Uterus (tissue), 4 donors: ENCODE results near the gene CRY1. TPM values are rescaled to one million over a fixed set of nuclear protein-coding genes. Genes with fewer than 3 reads are reported as not detected.

Experiments
- DNase-seq, 2 donors: peaks; one replicate each; pipeline ENCODE4 v3.0.0-alpha.2; 2019 to 2020
- H3K27ac ChIP-seq, 2 donors: fragments of 200-600 bp; sonication (generic); 1 replicate in 1 of 2; 2 replicates in 1 of 2; pipeline ENCODE4 v1.5.1; 2016 to 2018
- H3K27me3 ChIP-seq, 2 donors: fragments of 200-600 bp; sonication (generic); one replicate each; pipeline ENCODE4 v1.5.1; 2018 to 2019; ENCODE audit warnings: control low read depth in 1 of 2
- H3K36me3 ChIP-seq, 2 donors: fragments of 200-600 bp; sonication (generic); one replicate each; pipeline ENCODE4 v1.5.1; 2019; ENCODE audit warnings: control low read depth in 1 of 2
- H3K4me1 ChIP-seq, 2 donors: fragments of 200-600 bp; sonication (generic); one replicate each; pipeline ENCODE4 v1.5.1; 2018 to 2019; ENCODE audit warnings: control low read depth in 1 of 2
- H3K4me3 ChIP-seq, 2 donors: fragments of 200-600 bp; sonication (generic); 1 replicate in 1 of 2; 2 replicates in 1 of 2; pipeline ENCODE4 v1.5.1; 2018 to 2019; ENCODE audit warnings: mild to moderate bottlenecking in 1 of 2
- H3K9me3 ChIP-seq, 2 donors: fragments of 200-600 bp; sonication (generic); one replicate each; pipeline ENCODE4 v1.5.1; 2019; ENCODE audit warnings: control low read depth in 1 of 2
- POLR2A ChIP-seq, 2 donors: fragments of 450-650 bp; IDR thresholded peaks; one replicate each; pipeline ENCODE4 v1.6.1; 2016; ENCODE audit warnings: antibody characterized with exemption in 2 of 2, mild to moderate bottlenecking in 1 of 2, moderate library complexity in 1 of 2
- intact Hi-C: fragments of 100-400 bp; cut with DNase I; formaldehyde crosslinking; loops from one replicate; pipeline ENCODE4 v1.15.1; 2023; ENCODE audit warnings: low total_unique reads
- total RNA-seq, 4 donors: library from RNA; depleted of rRNA in 3 of 4; stranded (reverse); fragments of >200 nt in 3 of 4; gene quantifications; one replicate each; pipeline versions ENCODE4 v1.1.0 to v1.2.4, GENCODE V29; 2014 to 2023
- TF ChIP-seq, protein P1 (sequence below), 4 experiments: fragments of 200-600 bp in 2 of 4; fragments of 450-650 bp in 2 of 4; sonication (generic) in 2 of 4; IDR thresholded peaks; one replicate each; pipeline ENCODE4 v1.5.1; 2016 to 2019; ENCODE audit warnings: antibody characterized with exemption in 4 of 4, mild to moderate bottlenecking in 2 of 4, moderate library complexity in 1 of 4
- donor health status: DM: yes; HTN: yes; CAD: no.

Gene CRY1
- total RNA-seq, 4 donors from 2014 or later: 8.2 to 66.5 (median 35.6) TPM

DNA sequence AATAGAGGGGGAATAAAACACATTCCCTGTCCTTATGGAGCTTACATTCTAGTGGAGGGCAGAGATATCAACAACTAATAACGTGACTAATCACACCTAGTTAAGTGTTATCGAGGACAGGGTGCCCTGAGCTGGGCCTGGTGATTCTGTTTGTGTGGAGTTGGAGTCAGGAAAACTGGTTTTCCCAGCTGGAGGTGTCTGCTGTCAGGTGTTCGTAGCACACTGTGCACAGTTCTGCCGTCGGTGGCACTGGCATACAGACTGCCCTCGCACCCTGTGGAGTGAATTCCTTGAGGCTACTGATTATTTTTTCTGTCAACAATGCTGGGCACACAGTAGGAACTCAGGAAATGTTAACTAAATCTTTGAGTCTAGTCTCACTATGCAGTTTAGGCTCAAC is 105.5 kb downstream of the CRY1 start:
- Histone ChIP-seq H3K27ac (peak overlapping the region; percentile 90 to 91), H3K4me3 (no peak overlapping the region), H3K36me3 (no peaks in the 10 kb centered on the region), H3K9me3 (no peaks in the 10 kb centered on the region), H3K4me1 (no peaks in the 10 kb centered on the region), H3K27me3 (no peaks in the 10 kb centered on the region)
- no peak for DNase-seq
- TF ChIP-seq POLR2A (IDR thresholded peaks at IDR 0.05): no peak
- TF ChIP-seq, protein P1, sequence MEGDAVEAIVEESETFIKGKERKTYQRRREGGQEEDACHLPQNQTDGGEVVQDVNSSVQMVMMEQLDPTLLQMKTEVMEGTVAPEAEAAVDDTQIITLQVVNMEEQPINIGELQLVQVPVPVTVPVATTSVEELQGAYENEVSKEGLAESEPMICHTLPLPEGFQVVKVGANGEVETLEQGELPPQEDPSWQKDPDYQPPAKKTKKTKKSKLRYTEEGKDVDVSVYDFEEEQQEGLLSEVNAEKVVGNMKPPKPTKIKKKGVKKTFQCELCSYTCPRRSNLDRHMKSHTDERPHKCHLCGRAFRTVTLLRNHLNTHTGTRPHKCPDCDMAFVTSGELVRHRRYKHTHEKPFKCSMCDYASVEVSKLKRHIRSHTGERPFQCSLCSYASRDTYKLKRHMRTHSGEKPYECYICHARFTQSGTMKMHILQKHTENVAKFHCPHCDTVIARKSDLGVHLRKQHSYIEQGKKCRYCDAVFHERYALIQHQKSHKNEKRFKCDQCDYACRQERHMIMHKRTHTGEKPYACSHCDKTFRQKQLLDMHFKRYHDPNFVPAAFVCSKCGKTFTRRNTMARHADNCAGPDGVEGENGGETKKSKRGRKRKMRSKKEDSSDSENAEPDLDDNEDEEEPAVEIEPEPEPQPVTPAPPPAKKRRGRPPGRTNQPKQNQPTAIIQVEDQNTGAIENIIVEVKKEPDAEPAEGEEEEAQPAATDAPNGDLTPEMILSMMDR (IDR thresholded peaks at IDR 0.05): no peak
- intact Hi-C loops: loop anchor here (10.0 kb wide), 1 partner anchor 107 kb away; the partner anchor contains the start of gene CRY1

- intact Hi-C loops: loop anchor here (10.0 kb wide), 1 partner anchor 108 kb away; the partner anchor contains the start of gene CRY1
- Histone ChIP-seq H3K4me1 (no peaks in the 10 kb centered on the region), H3K27ac (peak within 1 kb of the TSS; percentile 90 to 91), H3K36me3 (no peaks in the 10 kb centered on the region), H3K4me3 (peak within 1 kb of the TSS; percentile 62 to 83), H3K9me3 (no peaks in the 10 kb centered on the region), H3K27me3 (no peaks in the 10 kb centered on the region)
- TF ChIP-seq, protein P1 (IDR thresholded peaks at IDR 0.05): no peak
- peak; percentile 68 to 82 for TF ChIP-seq POLR2A (IDR thresholded peaks at IDR 0.05)
- peak; percentile 91 to 92 for DNase-seq
Measured at GRCh38 chr12:106986625-106987389, 106.5 kb downstream of the CRY1 start, which contains the start of gene MTERF2. Gene MTERF2, minus strand, starts transcription at chr12:106987146. Its CDS starts 8,432 bp downstream, at chr12:106978714.

DNA sequence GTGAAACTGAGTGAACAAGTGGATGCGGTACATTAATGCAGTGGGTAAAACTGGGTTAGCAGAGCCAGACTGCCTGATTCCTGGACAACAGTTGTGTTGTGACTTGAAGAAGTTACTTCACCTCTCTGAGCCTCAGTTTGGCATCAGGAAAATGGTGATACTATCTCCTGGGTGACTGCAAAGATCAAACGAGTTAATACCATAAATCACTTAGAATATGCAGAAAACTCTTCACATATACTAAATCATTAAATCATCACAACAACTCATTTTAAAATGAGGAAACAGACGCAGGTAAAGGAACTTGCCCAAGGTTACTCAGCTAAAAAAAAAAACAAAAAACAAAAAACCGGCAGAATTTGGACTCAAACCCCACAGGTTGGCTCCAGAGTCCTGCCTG is 107.2 kb downstream of the CRY1 start:
- intact Hi-C loops: loop anchor here (10.0 kb wide), 1 partner anchor 109 kb away; the partner anchor contains the start of gene CRY1
- H3K4me3 ChIP-seq: peak overlapping the region; percentile 62 to 83
- no peaks in the 10 kb centered on the region for H3K36me3 ChIP-seq
- H3K27me3 ChIP-seq: no peaks in the 10 kb centered on the region
- H3K27ac ChIP-seq: peak overlapping the region; percentile 90 to 91
- no peak for DNase-seq
- no peaks in the 10 kb centered on the region for H3K4me1 ChIP-seq
- TF ChIP-seq, protein P1 (IDR thresholded peaks at IDR 0.05): no peak
- H3K9me3 ChIP-seq: no peaks in the 10 kb centered on the region

GRCh38 chr12:106985479-106985878 is 107.9 kb downstream of the CRY1 start:
- Histone ChIP-seq H3K27ac (no peak overlapping the region), H3K36me3 (no peaks in the 10 kb centered on the region), H3K4me1 (no peaks in the 10 kb centered on the region), H3K27me3 (no peaks in the 10 kb centered on the region), H3K4me3 (no peak overlapping the region), H3K9me3 (no peaks in the 10 kb centered on the region)
- intact Hi-C loops: loop anchor here (10.0 kb wide), 1 partner anchor 109 kb away; the partner anchor contains the start of gene CRY1
- DNase-seq: no peak
- TF ChIP-seq, protein P1 (IDR thresholded peaks at IDR 0.05): no peak
- no peak for TF ChIP-seq POLR2A (IDR thresholded peaks at IDR 0.05)

- H3K9me3 ChIP-seq: no peaks in the 10 kb centered on the region
- H3K27ac ChIP-seq: no peak overlapping the region
- TF ChIP-seq, protein P1 (IDR thresholded peaks at IDR 0.05): no peak
- TF ChIP-seq POLR2A (IDR thresholded peaks at IDR 0.05): no peak
- intact Hi-C loops: loop anchor here (10.0 kb wide), 1 partner anchor 110 kb away; the partner anchor contains the start of gene CRY1
- H3K4me3 ChIP-seq: no peak overlapping the region
- no peak for DNase-seq
- no peaks in the 10 kb centered on the region for H3K36me3 ChIP-seq
- H3K4me1 ChIP-seq: no peaks in the 10 kb centered on the region
- H3K27me3 ChIP-seq: no peaks in the 10 kb centered on the region
Measured at GRCh38 chr12:106984588-106985137, 108.7 kb downstream of the CRY1 start.
